Activated T-helper 2 cell treated with anti-CD3 and anti-CD28 coated beads, Interferon-gamma antibody, Interleukin-2, Interleukin-4, amounts not matched to agents 10 μg/mL and 5 μg/mL and 100 μg/mL, durations not matched to agents 14 hours and 24 hours and 36 hours (primary cell): ENCODE measurements around the gene NVL. TPM values are rescaled to one million over a fixed set of nuclear protein-coding genes. Genes with fewer than 3 reads are reported as not detected.
A peak's percentile ranks its signal among the peaks of the same experiment; 100 is the strongest.

ENCODE experiments used
- DNase-seq: peaks from one replicate; pipeline ENCODE4 v3.0.0; 2021; ENCODE audit warnings: low spot score
- H3K27ac Mint-ChIP-seq: one replicate; pipeline ENCODE4 v1.8.0; 2021; ENCODE audit warnings: mixed read lengths
- H3K27me3 Mint-ChIP-seq: one replicate; pipeline ENCODE4 v1.8.0; 2021; ENCODE audit warnings: low read depth, mixed read lengths
- H3K36me3 Mint-ChIP-seq: one replicate; pipeline ENCODE4 v1.8.0; 2021; ENCODE audit warnings: low read depth, mixed read lengths
- H3K4me1 Mint-ChIP-seq: one replicate; pipeline ENCODE4 v1.8.0; 2021; ENCODE audit warnings: low read depth, mixed read lengths
- H3K4me3 Mint-ChIP-seq: one replicate; pipeline ENCODE4 v1.8.0; 2021; ENCODE audit warnings: low read depth, mild to moderate bottlenecking, moderate library complexity, mixed read lengths
- H3K9me3 Mint-ChIP-seq: one replicate; pipeline ENCODE4 v1.8.0; 2021; ENCODE audit warnings: mixed read lengths
- intact Hi-C: fragments of 100-400 bp; cut with micrococcal nuclease; formaldehyde crosslinking; loops from one replicate; pipeline ENCODE4 v1.15.1; 2023
- total RNA-seq: library from RNA; stranded (reverse); gene quantifications from 2 replicates; pipeline ENCODE4 v1.2.3, GENCODE V29; 2022

The NVL gene
- total RNA-seq, 1 donor from 2014 or later: 39.0 TPM

GRCh38 chr1:224192082-224192788 lies 137.7 kb downstream of the NVL start:
- Mint-ChIP-seq H3K4me3 (peak overlapping the region; percentile 13), H3K27me3 (no peaks in the 10 kb centered on the region), H3K36me3 (peaks cover 53% of the 10 kb centered on the region), H3K27ac (peak overlapping the region; percentile 89), H3K4me1 (peaks cover 27% of the 10 kb centered on the region), H3K9me3 (no peaks in the 10 kb centered on the region)
- intact Hi-C loops: loop anchor here (1.0 to 2.0 kb wide), 2 partner anchors 8 to 75 kb away; no protein-coding TSS in a partner anchor
- no peak for DNase-seq

GRCh38 chr1:224189561-224189960 lies 140.4 kb downstream of the NVL start:
- Mint-ChIP-seq H3K27me3 (no peaks in the 10 kb centered on the region), H3K4me3 (no peak overlapping the region), H3K27ac (peak overlapping the region; percentile 19), H3K36me3 (peaks cover 65% of the 10 kb centered on the region), H3K4me1 (peaks cover 38% of the 10 kb centered on the region), H3K9me3 (no peaks in the 10 kb centered on the region)
- intact Hi-C loops: loop anchor here (10.0 kb wide), 2 partner anchors 355 to 435 kb away; no protein-coding TSS in a partner anchor
- DNase-seq: no peak

GRCh38 chr1:224188286-224188685 lies 141.7 kb downstream of the NVL start:
- Mint-ChIP-seq H3K27ac (peak overlapping the region; percentile 57), H3K36me3 (peaks cover 61% of the 10 kb centered on the region), H3K4me1 (peaks cover 39% of the 10 kb centered on the region), H3K4me3 (peak overlapping the region; percentile 4), H3K9me3 (no peaks in the 10 kb centered on the region), H3K27me3 (no peaks in the 10 kb centered on the region)
- no peak for DNase-seq
- intact Hi-C loops: loop anchor here (1.0 to 10.0 kb wide), 3 partner anchors 74 to 437 kb away; no protein-coding TSS in a partner anchor

- Mint-ChIP-seq H3K27me3 (peaks cover 4% of the 10 kb centered on the region), H3K4me3 (peak overlapping the region; percentile 93), H3K27ac (peak overlapping the region; percentile 85), H3K9me3 (no peaks in the 10 kb centered on the region), H3K36me3 (peaks cover 49% of the 10 kb centered on the region), H3K4me1 (peaks cover 49% of the 10 kb centered on the region)
- intact Hi-C loops: loop anchor here (10.0 kb wide), 2 partner anchors 350 to 440 kb away; no protein-coding TSS in a partner anchor
- DNase-seq: no peak
Measured at GRCh38 chr1:224185208-224185607, 144.8 kb downstream of the NVL start.

GRCh38 chr1:224183591-224184312 lies 146.2 kb downstream of the NVL start:
- Mint-ChIP-seq H3K36me3 (peaks cover 39% of the 10 kb centered on the region), H3K27me3 (peaks cover 6% of the 10 kb centered on the region), H3K9me3 (no peaks in the 10 kb centered on the region), H3K4me3 (peak overlapping the region; percentile 93), H3K4me1 (peaks cover 44% of the 10 kb centered on the region), H3K27ac (peak overlapping the region; percentile 85)
- intact Hi-C loops: loop anchor here (1.0 to 10.0 kb wide), 9 partner anchors 9 to 441 kb away; partner anchors contain the start of genes FBXO28 and WDR26
- DNase-seq: peak; percentile 60

- peak within 1 kb of the TSS; percentile 85 for H3K27ac Mint-ChIP-seq
- H3K9me3 Mint-ChIP-seq: no peaks in the 10 kb centered on the region
- peak within 1 kb of the TSS; percentile 93 for H3K4me3 Mint-ChIP-seq
- peaks cover 33% of the 10 kb centered on the region for H3K36me3 Mint-ChIP-seq
- peaks cover 6% of the 10 kb centered on the region for H3K27me3 Mint-ChIP-seq
- intact Hi-C loops: loop anchor here (1.0 to 10.0 kb wide), 9 partner anchors 14 to 442 kb away; partner anchors contain the start of genes FBXO28 and WDR26
- DNase-seq: peak; percentile 81
- peaks cover 39% of the 10 kb centered on the region for H3K4me1 Mint-ChIP-seq
Measured at GRCh38 chr1:224182866-224183590, 146.9 kb downstream of the NVL start, which contains the start of gene DEGS1. TSS of gene DEGS1 (plus strand) at chr1:224183240. CDS start at chr1:224183337, 97 bp downstream.

GRCh38 chr1:224182057-224182865 lies 147.7 kb downstream of the NVL start:
- Mint-ChIP-seq H3K9me3 (no peaks in the 10 kb centered on the region), H3K36me3 (peaks cover 29% of the 10 kb centered on the region), H3K27me3 (peaks cover 6% of the 10 kb centered on the region), H3K27ac (peak overlapping the region; percentile 83), H3K4me3 (peak overlapping the region; percentile 84), H3K4me1 (peaks cover 39% of the 10 kb centered on the region)
- intact Hi-C loops: loop anchor here (1.0 to 10.0 kb wide), 8 partner anchors 13 to 443 kb away; partner anchors contain the start of gene WDR26
- peak; percentile 58 for DNase-seq

GRCh38 chr1:224181453-224181810 lies 148.5 kb downstream of the NVL start:
- H3K4me3 Mint-ChIP-seq: peak overlapping the region; percentile 84
- no peak for DNase-seq
- intact Hi-C loops: loop anchor here (5.0 to 10.0 kb wide), 4 partner anchors 251 to 443 kb away; partner anchors contain the start of gene WDR26
- H3K4me1 Mint-ChIP-seq: peaks cover 34% of the 10 kb centered on the region
- peaks cover 22% of the 10 kb centered on the region for H3K36me3 Mint-ChIP-seq
- peaks cover 6% of the 10 kb centered on the region for H3K27me3 Mint-ChIP-seq
- H3K27ac Mint-ChIP-seq: peak overlapping the region; percentile 83
- no peaks in the 10 kb centered on the region for H3K9me3 Mint-ChIP-seq

GRCh38 chr1:224180783-224181452 lies 149.1 kb downstream of the NVL start:
- Mint-ChIP-seq H3K36me3 (peaks cover 17% of the 10 kb centered on the region), H3K9me3 (no peaks in the 10 kb centered on the region), H3K27me3 (peaks cover 6% of the 10 kb centered on the region), H3K4me3 (no peak overlapping the region), H3K27ac (no peak overlapping the region), H3K4me1 (peaks cover 34% of the 10 kb centered on the region)
- no peak for DNase-seq
- intact Hi-C loops: loop anchor here (5.0 to 10.0 kb wide), 4 partner anchors 251 to 444 kb away; partner anchors contain the start of gene WDR26

- DNase-seq: no peak
- Mint-ChIP-seq H3K27ac (no peak overlapping the region), H3K4me3 (no peak overlapping the region), H3K27me3 (peaks cover 6% of the 10 kb centered on the region), H3K36me3 (no peaks in the 10 kb centered on the region), H3K4me1 (peaks cover 22% of the 10 kb centered on the region), H3K9me3 (no peaks in the 10 kb centered on the region)
- intact Hi-C loops: no loop called here
Measured at GRCh38 chr1:224178894-224179293, 151.1 kb downstream of the NVL start.

GRCh38 chr1:224177356-224177999 lies 152.5 kb downstream of the NVL start:
- Mint-ChIP-seq H3K9me3 (no peaks in the 10 kb centered on the region), H3K27me3 (peaks cover 6% of the 10 kb centered on the region), H3K4me1 (peaks cover 20% of the 10 kb centered on the region), H3K27ac (no peak overlapping the region), H3K36me3 (no peaks in the 10 kb centered on the region), H3K4me3 (no peak overlapping the region)
- no peak for DNase-seq
- intact Hi-C loops: no loop called here
